IMR-90 (cell line): ENCODE data around the gene TMEM221. TPM values are rescaled to one million over a fixed set of nuclear protein-coding genes. Genes with fewer than 3 reads are reported as not detected.

Source experiments
- ATAC-seq: fragments of 200-7000 bp; cut with Tn5 transposase; 2 replicates; pipeline ENCODE4 v1.9.1; 2020; ENCODE audit warnings: low read depth, mild to moderate bottlenecking, moderate library complexity
- BruUV-seq: library from RNA; stranded (reverse); fragments of 400-500 nt; replicated peaks from 2 replicates; lab custom pipeline; 2021; lab: Mats Ljungman, UMichigan
- CTCF ChIA-PET: fragments of 300-600 bp; formaldehyde crosslinking; extraction: SDS; loops from one replicate; lab custom pipeline; 2021; ENCODE audit warnings: antibody characterized with exemption; lab: Yijun Ruan, JAX
- POLR2A ChIA-PET: fragments of 300-600 bp; sonication (Branson Sonifier 250); formaldehyde crosslinking; loops from one replicate; lab custom pipeline; 2022; ENCODE audit warnings: antibody characterized with exemption; ENCODE audit not compliant: unreplicated experiment; lab: Charles Lee
- DNase-seq: peaks from one replicate; pipeline ENCODE4 v3.0.0; 2013
- H2AFZ ChIP-seq: replicated peaks from 2 replicates; pipeline ENCODE3; 2013; ENCODE audit warnings: low read length, mild to moderate bottlenecking; ENCODE audit not compliant: poor library complexity
- H2AK5ac ChIP-seq: 2 replicates; pipeline ENCODE4 v1.6.1; 2013; ENCODE audit warnings: low read depth, low read length, inconsistent platforms
- H2AK9ac ChIP-seq: replicated peaks from 2 replicates; pipeline ENCODE3; 2013; ENCODE audit warnings: mild to moderate bottlenecking, low read depth, low read length, moderate library complexity; ENCODE audit not compliant: poor library complexity
- H2BK120ac ChIP-seq: 2 replicates; pipeline ENCODE4 v1.6.1; 2013; ENCODE audit warnings: low read depth, low read length, inconsistent platforms
- H2BK15ac ChIP-seq: 3 replicates; pipeline ENCODE4 v1.6.1; 2013; ENCODE audit warnings: low read depth, low read length, inconsistent platforms
- H2BK20ac ChIP-seq: 2 replicates; pipeline ENCODE4 v1.6.1; 2013; ENCODE audit warnings: low read depth, mild to moderate bottlenecking, inconsistent platforms, low read length, moderate library complexity
- H2BK5ac ChIP-seq: 2 replicates; pipeline ENCODE4 v1.6.1; 2013; ENCODE audit warnings: mild to moderate bottlenecking, low read depth, low read length, inconsistent platforms; ENCODE audit not compliant: poor library complexity, severe bottlenecking
- H3K14ac ChIP-seq: replicated peaks from 2 replicates; pipeline ENCODE4 v1.6.1; 2013; ENCODE audit warnings: low read depth, low read length, inconsistent platforms
- H3K18ac ChIP-seq: 2 replicates; pipeline ENCODE4 v1.6.1; 2013; ENCODE audit warnings: low read depth, low read length, control low read depth
- H3K23ac ChIP-seq: 2 replicates; pipeline ENCODE4 v1.6.1; 2013; ENCODE audit warnings: low read depth, low read length, inconsistent platforms
- H3K27ac ChIP-seq: 2 replicates; pipeline ENCODE4 v1.5.1; 2013; ENCODE audit warnings: mild to moderate bottlenecking, control low read depth, low read length; ENCODE audit not compliant: insufficient read depth
- H3K27me3 ChIP-seq: 2 replicates; pipeline ENCODE4 v1.6.1; 2013; ENCODE audit warnings: low read length; ENCODE audit not compliant: control insufficient read depth, insufficient read depth
- H3K36me3 ChIP-seq: 2 replicates; pipeline ENCODE4 v1.6.1; 2013; ENCODE audit warnings: low read length, mixed read lengths; ENCODE audit not compliant: control insufficient read depth, insufficient read depth
- H3K4ac ChIP-seq: 2 replicates; pipeline ENCODE4 v1.6.1; 2013; ENCODE audit warnings: low read depth, low read length, inconsistent platforms
- H3K4me1 ChIP-seq: 2 replicates; pipeline ENCODE4 v1.6.1; 2013; ENCODE audit warnings: low read length, mixed read lengths; ENCODE audit not compliant: control insufficient read depth, insufficient read depth
- H3K4me2 ChIP-seq: 2 replicates; pipeline ENCODE4 v1.6.1; 2013; ENCODE audit warnings: low read depth, mild to moderate bottlenecking, control low read depth, low read length, moderate library complexity
- H3K4me3 ChIP-seq: 2 replicates; pipeline ENCODE4 v1.5.1; 2013; ENCODE audit warnings: low read depth, mild to moderate bottlenecking, control low read depth, low read length, moderate library complexity; ENCODE audit not compliant: insufficient read depth
- H3K56ac ChIP-seq: 2 replicates; pipeline ENCODE4 v1.6.1; 2013; ENCODE audit warnings: low read length, inconsistent platforms; ENCODE audit not compliant: insufficient read depth; ENCODE audit errors: extremely low read depth
- H3K79me1 ChIP-seq, 2 experiments: 2 replicates each; pipeline ENCODE4 v1.6.1; 2013; ENCODE audit warnings: low read length in 2 of 2, inconsistent platforms in 1 of 2, low read depth in 1 of 2
- H3K9ac ChIP-seq: 2 replicates; pipeline ENCODE4 v1.6.1; 2013; ENCODE audit warnings: low read depth, low read length, control low read depth
- H3K9me1 ChIP-seq: 2 replicates; pipeline ENCODE4 v1.6.1; 2013; ENCODE audit warnings: low read length, inconsistent platforms; ENCODE audit not compliant: insufficient read depth
- H3K9me3 ChIP-seq: 2 replicates; pipeline ENCODE4 v1.6.1; 2013; ENCODE audit warnings: low read length; ENCODE audit not compliant: control insufficient read depth, insufficient read depth
- H4K20me1 ChIP-seq: 2 replicates; pipeline ENCODE4 v1.6.1; 2013; ENCODE audit warnings: low read length, inconsistent platforms; ENCODE audit not compliant: insufficient read depth
- H4K5ac ChIP-seq: 2 replicates; pipeline ENCODE4 v1.6.1; 2013; ENCODE audit warnings: mild to moderate bottlenecking, low read depth, low read length, control low read depth
- H4K8ac ChIP-seq, 2 experiments: 2 replicates each; pipeline ENCODE4 v1.6.1; 2013; ENCODE audit warnings: low read depth in 2 of 2, low read length in 2 of 2, control low read depth in 1 of 2, inconsistent platforms in 1 of 2
- H4K91ac ChIP-seq: 2 replicates; pipeline ENCODE4 v1.6.1; 2013; ENCODE audit warnings: low read depth, low read length, inconsistent platforms; ENCODE audit not compliant: insufficient read depth
- CTCF ChIP-seq: conservative IDR thresholded peaks from 2 replicates; pipeline ENCODE4 v1.5.1; 2012; ENCODE audit warnings: mild to moderate bottlenecking, low read depth, low read length, improper control_type of control experiment
- POLR2A ChIP-seq: IDR thresholded peaks from 2 replicates; pipeline ENCODE4 v1.6.1; 2012; ENCODE audit warnings: mild to moderate bottlenecking, low read depth, low read length
- WGBS, 2 experiments: methylation state at CpG; one replicate each; pipeline versions ENCODE4 v1.1.5 to v1.1.7; 2013; ENCODE audit warnings: missing lambda C conversion rate in 2 of 2; ENCODE audit not compliant: insufficient read length in 1 of 2; ENCODE audit errors: extremely low coverage in 2 of 2; 5-methylcytosine and 5-hydroxymethylcytosine counted together
- dilution Hi-C: fragments of 300-500 bp; cut with HindIII; formaldehyde crosslinking; loops from one replicate; pipeline ENCODE4 v1.14.3; 2018; ENCODE audit warnings: low sequenced_read_pairs; ENCODE audit not compliant: unreplicated experiment
- in situ Hi-C: fragments of 300-500 bp; cut with MboI; formaldehyde crosslinking; loops from 3 replicates; pipeline ENCODE4 v1.14.3; 2019; ENCODE audit warnings: low sequenced_read_pairs, inconsistent platforms, mixed read lengths
- intact Hi-C: fragments of 100-400 bp; cut with micrococcal nuclease; formaldehyde crosslinking; loops from 2 replicates; pipeline ENCODE4 v1.10.0; 2022
- polyA plus RNA-seq, 3 experiments: library from polyadenylated mRNA; depleted of rRNA; stranded (reverse); fragments of >200 nt; gene quantifications; 2 replicates each; pipeline ENCODE4 v1.2.3, GENCODE V29; 2012; ENCODE audit warnings: low replicate concordance in 1 of 3
- total RNA-seq: library from RNA; depleted of rRNA; stranded (reverse); fragments of >200 nt; gene quantifications from 2 replicates; pipeline ENCODE4 v1.2.3, GENCODE V29; 2012

The TMEM221 gene
- total and polyA plus RNA-seq, 2 of the 4 experiments (the other 2 are of a cell fraction): 0.12 TPM; not detected in 1

GRCh38 chr19:17497149-17497798 is 48.8 kb upstream of the TMEM221 start:
- Histone ChIP-seq H3K9ac (no peak overlapping the region), H2AK9ac (peak overlapping the region; percentile 55), H3K9me3 (no peaks in the 10 kb centered on the region), H3K18ac (no peak overlapping the region), H2AK5ac (no peak overlapping the region), H3K27me3 (no peaks in the 10 kb centered on the region), H2BK15ac (no peak overlapping the region), H3K9me1 (peaks cover 12% of the 10 kb centered on the region), H3K23ac (no peak overlapping the region), H2BK5ac (no peak overlapping the region), H3K14ac (no peak overlapping the region), H3K36me3 (peaks cover 19% of the 10 kb centered on the region), H3K79me1 (peaks cover 4 to 54% of the 10 kb centered on the region in 2 experiments; a peak in 2 of 4 replicates), H3K4me3 (no peak overlapping the region), H3K4me2 (no peak overlapping the region), H3K4ac (no peak overlapping the region), H4K20me1 (peaks cover 24% of the 10 kb centered on the region; the same call in 1 of the 2 replicates), H4K5ac (no peak overlapping the region), H2AFZ (no peak overlapping the region), H2BK20ac (no peak overlapping the region), H4K8ac (no peak overlapping the region), H2BK120ac (no peak overlapping the region), H3K4me1 (peaks cover 9% of the 10 kb centered on the region), H3K56ac (no peak overlapping the region), H3K27ac (no peak overlapping the region), H4K91ac (no peak overlapping the region)
- dilution Hi-C loops (no loop called here), in situ Hi-C loops (no loop called here), intact Hi-C loops (loop anchor here (10.0 kb wide), 1 partner anchor 268 kb away; no protein-coding TSS in a partner anchor)
- TF ChIP-seq POLR2A: no peak
- no peak for TF ChIP-seq CTCF
- CTCF ChIA-PET: interaction anchor here (1.3 kb wide), 1 partner anchor 53 kb away, joined by 3 read pairs; no protein-coding TSS in a partner anchor
- no peak for ATAC-seq
- 65% methylated on average over 33 of the region's 41 CpGs; no CpG with 5 or more reads in 1 of the 2 experiments for WGBS, 2 experiments
- BruUV-seq: no TSS peak
- POLR2A ChIA-PET: no interaction called here
- DNase-seq: no peak
